ENCODE data around the gene TM9SF1.

Gene TM9SF1

GRCh38 chr14:24195186-24196070 lies at the start of gene TM9SF1:
Gene TM9SF1, minus strand, starts transcription at chr14:24195441. Its CDS starts 422 bp downstream, at chr14:24195019.
- DNase-seq (ENCODE audit: low read depth) = peak; percentile 82

GRCh38 chr14:24243336-24243836 lies 48.1 kb upstream of the TM9SF1 start:
- DNase-seq (ENCODE audit: low read depth) = no peak

- peak; percentile 92 for DNase-seq (ENCODE audit: low read depth)
Observed at GRCh38 chr14:24241829-24242443, 46.7 kb upstream of the TM9SF1 start.

GRCh38 chr14:24240110-24240918 lies 45.1 kb upstream of the TM9SF1 start:
- DNase-seq (ENCODE audit: low read depth) = no peak

- no peak for DNase-seq (ENCODE audit: low read depth)
Observed at GRCh38 chr14:24238527-24239037, 43.3 kb upstream of the TM9SF1 start.

- no peak for DNase-seq (ENCODE audit: low read depth)
Observed at GRCh38 chr14:24238123-24238522, 42.9 kb upstream of the TM9SF1 start.

GRCh38 chr14:24237463-24237955 lies 42.3 kb upstream of the TM9SF1 start:
- no peak for DNase-seq (ENCODE audit: low read depth)

GRCh38 chr14:24236689-24237462 lies 41.6 kb upstream of the TM9SF1 start:
- DNase-seq (ENCODE audit: low read depth) = no peak

- DNase-seq (ENCODE audit: low read depth) = no peak
Observed at GRCh38 chr14:24235804-24236688, 40.8 kb upstream of the TM9SF1 start.

GRCh38 chr14:24234095-24235005 lies 39.1 kb upstream of the TM9SF1 start:
- DNase-seq (ENCODE audit: low read depth) = no peak

- DNase-seq (ENCODE audit: low read depth) = no peak
Observed at GRCh38 chr14:24233538-24233866, 38.3 kb upstream of the TM9SF1 start.

- no peak for DNase-seq (ENCODE audit: low read depth)
Observed at GRCh38 chr14:24232645-24233537, 37.6 kb upstream of the TM9SF1 start, which contains the start of gene GMPR2. Gene GMPR2, plus strand, starts transcription at chr14:24232929. Its CDS starts 325 bp downstream, at chr14:24233254.

GRCh38 chr14:24232121-24232644 lies 36.9 kb upstream of the TM9SF1 start, which contains the start of gene NEDD8:
Gene NEDD8, minus strand, starts transcription at chr14:24232367. Its CDS starts 100 bp downstream, at chr14:24232267.
- DNase-seq (ENCODE audit: low read depth) = peak; percentile 91

GRCh38 chr14:24231263-24232120 lies 36.3 kb upstream of the TM9SF1 start:
- no peak for DNase-seq (ENCODE audit: low read depth)

GRCh38 chr14:24228902-24229301 lies 33.7 kb upstream of the TM9SF1 start:
- DNase-seq (ENCODE audit: low read depth) = no peak

GRCh38 chr14:24226473-24226872 lies 31.2 kb upstream of the TM9SF1 start:
- no peak for DNase-seq (ENCODE audit: low read depth)

All from activated T-cell treated with anti-CD3 and anti-CD28 coated beads for 24 hours (primary cell).